HG03025 (cell line): ENCODE data around the gene RFPL2.
"Not testable (repeated sequence)": the region's sequence is repeated elsewhere in the genome, so short reads cannot be mapped to it uniquely, and the experiment has no call there.

Source experiments
- ATAC-seq: cut with Tn5 transposase; IDR thresholded peaks from one replicate; pipeline ENCODE4 v1.9.1; 2021; ENCODE audit warnings: mild to moderate bottlenecking, moderate library complexity; ENCODE audit not compliant: unreplicated experiment, low FRiP score

Gene RFPL2

GRCh38 chr22:32206774-32207758 is 2.2 kb upstream of the RFPL2 start:
- ATAC-seq = no peak

- ATAC-seq = no peak
Observed at GRCh38 chr22:32205974-32206773, 1.3 kb upstream of the RFPL2 start.

- no peak for ATAC-seq
Observed at GRCh38 chr22:32204040-32204855, 625 bp downstream of the RFPL2 start.

- ATAC-seq = no peak
Observed at GRCh38 chr22:32203181-32204039, 1.5 kb downstream of the RFPL2 start.

GRCh38 chr22:32202539-32203180 is 2.2 kb downstream of the RFPL2 start:
- ATAC-seq = no peak

GRCh38 chr22:32202161-32202538 is 2.7 kb downstream of the RFPL2 start:
- no peak for ATAC-seq

- no peak for ATAC-seq
Observed at GRCh38 chr22:32200752-32201151, 4.1 kb downstream of the RFPL2 start.

- no peak for ATAC-seq
Observed at GRCh38 chr22:32199961-32200360, 4.9 kb downstream of the RFPL2 start.

GRCh38 chr22:32199341-32199740 is 5.5 kb downstream of the RFPL2 start:
- ATAC-seq = no peak

- not testable (repeated sequence) for ATAC-seq
Observed at GRCh38 chr22:32197553-32198226, 7.2 kb downstream of the RFPL2 start.

- ATAC-seq = not testable (repeated sequence)
Observed at GRCh38 chr22:32195900-32196299, 9.0 kb downstream of the RFPL2 start.

- not testable (repeated sequence) for ATAC-seq
Observed at GRCh38 chr22:32193346-32193745, 11.5 kb downstream of the RFPL2 start.

GRCh38 chr22:32191021-32191420 is 13.9 kb downstream of the RFPL2 start:
- not testable (repeated sequence) for ATAC-seq

- ATAC-seq = no peak
Observed at GRCh38 chr22:32185821-32186220, 19.1 kb downstream of the RFPL2 start.

- no peak for ATAC-seq
Observed at GRCh38 chr22:32183625-32184024, 21.2 kb downstream of the RFPL2 start.

- no peak for ATAC-seq
Observed at GRCh38 chr22:32181043-32181442, 23.8 kb downstream of the RFPL2 start.

GRCh38 chr22:32177221-32177765 is 27.6 kb downstream of the RFPL2 start:
- no peak for ATAC-seq
